Activated CD8-positive, alpha-beta memory T cell treated with anti-CD3 and anti-CD28 coated beads, Interleukin-2, amount 50 U/mL, for 24 hours (primary cell): ENCODE results near the gene LIMCH1.

Source experiments
- DNase-seq: peaks from one replicate; pipeline ENCODE4 v3.0.0-alpha.2; 2020; ENCODE audit errors: extremely low read depth

Gene LIMCH1

DNA sequence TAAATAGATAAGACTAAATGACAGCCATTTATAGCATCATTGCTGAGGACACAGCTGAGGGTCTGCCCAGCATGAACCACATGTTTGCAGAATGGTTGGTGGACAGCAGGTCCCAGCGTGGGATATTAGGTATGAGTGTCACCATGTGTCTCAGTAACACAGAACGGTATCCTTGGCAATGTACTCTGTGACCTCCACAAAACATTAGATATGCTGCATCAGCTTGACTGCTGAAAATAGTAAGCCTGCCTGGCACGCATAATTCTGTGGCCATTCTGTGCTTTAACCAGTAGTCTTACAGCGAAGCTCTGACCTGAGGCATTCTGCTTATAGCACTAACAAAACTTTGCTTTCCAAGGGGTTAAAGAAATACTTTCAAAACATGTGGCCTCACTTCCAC, 32.0 kb downstream of the LIMCH1 start:
- DNase-seq: no peak

DNA sequence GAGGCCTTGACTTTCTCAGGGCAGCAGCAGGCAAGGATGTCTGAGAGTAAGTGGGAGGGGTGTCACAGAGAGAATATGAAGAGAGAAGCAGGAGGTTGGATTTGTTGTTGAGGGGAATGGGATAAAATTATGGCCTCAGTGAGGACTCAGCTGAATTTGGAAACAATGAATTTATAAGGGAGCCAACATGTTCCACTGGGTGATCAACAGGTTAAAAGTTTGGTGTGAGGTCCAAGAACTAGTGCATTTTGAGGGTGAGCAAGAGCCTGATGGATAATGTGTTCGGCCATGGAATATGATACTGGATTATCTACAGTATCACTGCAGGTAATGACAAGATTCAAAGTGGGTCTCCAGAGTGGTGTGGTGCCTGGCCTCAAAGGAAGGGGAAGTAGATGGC, 33.5 kb downstream of the LIMCH1 start:
- DNase-seq: no peak

DNA sequence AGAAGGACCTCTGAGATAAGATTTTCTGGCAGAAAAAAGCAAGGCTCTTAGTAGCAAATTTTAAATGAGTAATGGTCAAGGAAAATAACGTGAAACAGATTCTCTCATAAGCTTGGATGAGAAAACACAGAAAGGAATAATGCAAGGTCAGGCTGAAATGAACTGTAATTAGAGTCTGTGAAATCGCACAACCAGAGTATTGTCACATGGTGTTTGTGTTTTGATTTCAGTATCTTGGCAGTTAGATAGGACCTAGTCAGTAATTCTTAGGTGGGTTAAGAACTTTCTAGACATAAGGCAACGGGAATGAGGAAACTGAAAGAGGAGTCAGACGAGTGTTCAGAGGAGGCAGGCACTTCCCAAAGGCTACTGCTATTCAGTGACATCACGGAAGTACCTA, 34.6 kb downstream of the LIMCH1 start:
- DNase-seq: no peak

DNA sequence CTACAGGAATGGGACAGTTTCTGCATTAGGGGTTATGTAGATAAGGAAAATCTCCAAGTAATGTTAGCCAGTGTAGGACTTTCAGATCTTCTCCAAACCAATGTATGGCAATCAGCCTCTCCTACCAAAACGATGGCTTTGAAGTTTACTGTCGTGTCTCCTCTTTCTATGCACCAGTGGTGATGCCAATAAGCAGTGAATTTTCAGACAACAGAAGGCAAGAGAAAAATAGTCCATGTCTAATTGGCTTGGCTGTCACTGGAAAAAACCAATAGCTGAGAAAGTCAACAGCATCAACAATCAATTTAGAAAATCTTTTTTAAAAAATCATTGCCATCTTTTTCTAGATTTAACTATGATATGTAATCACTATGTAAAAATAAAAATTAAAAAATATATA, 35.0 kb downstream of the LIMCH1 start:
- DNase-seq: no peak

DNA sequence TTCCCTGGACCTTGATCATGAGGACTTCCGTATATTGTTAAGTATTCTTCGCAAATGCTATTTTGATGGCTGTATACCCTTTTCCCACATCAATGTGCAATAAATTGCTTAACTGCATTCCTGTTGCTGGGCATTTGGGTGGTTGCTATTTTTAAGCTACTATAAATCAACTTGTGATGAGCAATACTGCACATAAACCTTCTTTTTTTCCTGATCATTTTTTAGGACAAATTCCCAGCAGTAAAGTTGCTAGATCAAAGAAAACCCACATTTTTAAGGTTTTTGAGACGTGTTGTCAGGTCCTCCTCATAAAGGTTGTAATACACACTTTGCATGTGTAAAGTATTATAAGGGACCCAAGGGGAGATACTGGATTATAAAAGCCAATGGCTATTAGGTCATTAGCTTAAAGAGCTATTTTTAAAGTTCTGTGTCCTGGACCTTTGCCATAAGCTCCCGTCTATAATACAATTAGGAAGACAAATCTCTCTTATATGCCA, 35.6 kb downstream of the LIMCH1 start:
- DNase-seq: no peak

DNA sequence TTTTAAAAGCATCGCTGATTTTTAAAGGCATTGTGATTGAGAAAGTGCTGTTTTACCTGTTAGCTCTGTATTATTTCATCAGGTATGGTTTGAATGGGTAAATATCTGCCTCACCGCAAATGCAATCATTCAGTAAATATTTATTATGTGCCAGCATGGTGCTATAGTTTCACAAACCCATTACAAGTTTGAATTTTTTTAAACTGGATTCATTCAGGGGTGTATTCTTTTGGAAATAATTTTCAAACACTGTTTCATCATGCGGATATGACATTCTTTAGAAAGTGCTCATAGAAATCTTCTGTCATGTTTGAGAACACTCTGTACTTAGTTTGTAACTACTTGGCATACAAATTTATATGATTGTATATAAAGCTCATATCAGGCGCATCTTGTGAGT, 37.2 kb downstream of the LIMCH1 start:
- DNase-seq: no peak

DNA sequence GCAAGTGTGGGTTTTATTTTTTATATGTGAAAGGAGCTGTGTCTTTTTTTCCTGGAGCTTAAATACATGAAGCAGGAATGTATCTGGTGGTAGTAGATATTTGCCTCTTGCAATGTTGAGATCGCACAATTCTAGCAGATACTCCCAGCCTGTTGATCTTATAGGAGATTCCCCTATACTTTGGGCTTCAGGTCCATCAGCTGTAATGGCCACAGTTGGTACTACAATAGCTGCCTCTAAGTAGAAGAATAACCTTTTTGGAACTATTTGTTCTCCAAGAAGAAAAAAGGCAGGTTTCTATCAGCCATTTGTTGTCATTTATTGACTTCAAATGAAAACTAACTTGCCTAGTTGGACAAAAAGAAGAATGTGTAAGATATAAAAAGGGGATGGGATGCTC, 37.7 kb downstream of the LIMCH1 start:
- no peak for DNase-seq

DNA sequence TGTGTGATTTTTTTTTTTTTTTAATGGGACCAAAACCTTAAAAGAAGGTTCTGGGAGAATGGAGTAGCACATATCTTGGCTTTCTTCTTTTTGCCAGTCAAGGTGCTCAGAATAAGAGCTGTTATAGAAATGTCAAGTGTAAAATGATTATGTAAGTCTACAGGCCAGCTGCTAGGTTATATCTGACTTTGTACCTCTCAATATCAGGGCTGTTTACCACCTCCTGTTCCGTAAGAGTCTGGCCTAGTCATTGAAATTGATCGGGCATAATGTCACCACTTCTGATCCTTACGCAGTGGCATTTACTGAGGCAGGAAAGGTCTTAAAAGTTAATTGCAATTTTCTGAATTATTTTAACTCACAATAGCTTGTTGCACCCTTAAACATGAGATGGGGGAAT, 41.1 kb downstream of the LIMCH1 start:
- DNase-seq: no peak

DNA sequence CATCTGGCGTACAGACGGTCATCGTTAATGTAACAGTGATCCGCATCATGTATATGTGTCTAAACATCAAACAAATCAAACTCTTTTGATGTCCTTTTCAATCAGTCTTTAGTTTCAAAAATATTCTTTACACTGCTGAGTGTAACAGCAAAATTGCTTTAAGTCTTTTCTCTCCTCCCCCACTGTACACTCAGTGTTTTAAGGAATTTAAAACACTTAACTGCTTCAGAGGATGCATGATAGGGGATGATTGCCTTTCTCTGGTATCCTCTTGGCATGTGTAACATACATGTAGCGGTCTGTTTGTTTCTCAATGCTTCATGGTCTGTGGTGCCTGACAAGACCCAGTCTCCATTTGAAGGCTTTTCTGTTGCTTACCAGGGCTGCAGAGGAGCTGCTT, 41.6 kb downstream of the LIMCH1 start:
- DNase-seq: no peak

DNA sequence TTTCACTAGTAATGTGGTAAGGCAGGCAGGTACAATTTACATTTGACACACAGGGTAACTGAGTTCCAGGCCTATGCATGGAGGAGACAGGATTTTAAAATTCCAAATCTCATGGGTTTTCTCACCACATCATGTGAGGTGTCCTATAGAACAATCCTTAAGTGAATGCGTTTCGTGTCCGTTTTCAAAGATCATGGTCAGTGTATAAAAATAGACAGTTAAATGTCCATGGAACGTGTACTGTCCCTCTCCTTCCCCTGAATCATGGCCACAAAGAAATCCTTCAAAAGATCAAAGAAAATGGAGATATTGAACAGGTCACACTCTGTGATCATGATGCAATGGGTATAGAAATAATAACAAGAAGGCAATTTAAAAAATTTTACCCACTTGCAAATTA, 42.0 kb downstream of the LIMCH1 start:
- DNase-seq: no peak

DNA sequence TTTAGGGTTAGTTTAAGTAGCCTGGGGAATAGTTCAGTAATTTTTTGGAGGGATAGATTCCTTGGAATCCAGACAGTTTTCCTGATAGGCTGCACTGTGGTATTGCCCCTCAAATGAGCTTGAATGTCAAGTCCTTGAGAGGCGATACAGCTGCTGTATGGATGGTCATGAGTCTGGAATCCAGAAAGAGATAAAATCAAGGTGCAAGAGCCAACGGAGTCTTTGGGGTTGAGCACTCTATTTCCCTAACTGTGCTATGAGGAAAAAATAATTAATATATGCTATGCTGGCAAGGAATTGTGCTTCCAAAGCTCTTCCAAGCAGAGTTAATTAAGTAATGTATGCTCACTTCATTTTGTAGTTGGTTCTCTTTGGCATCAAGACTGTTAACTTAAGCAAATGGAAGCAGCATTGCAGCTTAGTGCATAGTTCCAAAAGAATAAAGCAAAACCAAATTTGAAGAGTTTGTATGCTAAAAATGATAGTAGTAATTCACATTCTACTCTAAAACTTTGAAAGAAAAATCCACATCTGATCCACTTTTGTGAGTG, 48.8 kb downstream of the LIMCH1 start:
- DNase-seq: no peak

DNA sequence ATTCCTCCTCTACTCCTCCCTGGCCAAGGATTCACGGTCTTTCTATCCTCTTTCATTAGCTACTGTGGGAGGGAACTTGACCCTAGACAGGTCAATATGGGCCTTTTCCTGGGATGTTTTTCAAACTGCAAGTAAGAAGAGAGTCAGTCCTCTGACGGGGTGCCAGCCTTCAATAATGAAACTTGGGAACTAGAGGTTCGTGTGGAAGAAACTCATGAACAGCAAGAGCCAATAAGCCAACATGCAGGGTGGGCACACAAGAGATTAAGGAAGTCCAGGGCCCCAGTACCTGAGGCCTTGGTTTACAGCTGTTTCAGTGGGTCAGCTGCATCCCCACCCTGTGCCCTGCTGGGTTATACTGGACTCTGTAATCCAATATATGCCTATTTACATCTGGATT, 49.3 kb downstream of the LIMCH1 start:
- no peak for DNase-seq

DNA sequence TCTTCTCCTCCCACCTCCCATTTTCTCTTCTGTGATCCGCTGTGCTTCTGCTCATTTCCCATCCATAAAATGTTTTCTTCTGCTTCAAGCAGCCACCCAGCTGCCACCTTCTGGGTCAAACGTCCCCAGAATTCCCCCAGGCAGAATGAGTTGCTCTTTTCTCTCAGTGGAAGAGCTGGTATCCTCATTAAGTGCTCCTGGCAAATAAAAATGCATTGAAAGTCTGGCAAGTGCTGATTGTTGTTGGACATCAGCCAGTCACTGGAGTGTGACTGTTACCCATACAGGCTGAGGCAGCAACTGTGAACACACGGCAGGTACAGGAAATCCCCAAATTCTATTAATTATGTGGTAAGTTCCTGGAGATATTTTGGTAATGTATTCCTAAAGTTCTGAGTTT, 52.6 kb downstream of the LIMCH1 start:
- DNase-seq: no peak

DNA sequence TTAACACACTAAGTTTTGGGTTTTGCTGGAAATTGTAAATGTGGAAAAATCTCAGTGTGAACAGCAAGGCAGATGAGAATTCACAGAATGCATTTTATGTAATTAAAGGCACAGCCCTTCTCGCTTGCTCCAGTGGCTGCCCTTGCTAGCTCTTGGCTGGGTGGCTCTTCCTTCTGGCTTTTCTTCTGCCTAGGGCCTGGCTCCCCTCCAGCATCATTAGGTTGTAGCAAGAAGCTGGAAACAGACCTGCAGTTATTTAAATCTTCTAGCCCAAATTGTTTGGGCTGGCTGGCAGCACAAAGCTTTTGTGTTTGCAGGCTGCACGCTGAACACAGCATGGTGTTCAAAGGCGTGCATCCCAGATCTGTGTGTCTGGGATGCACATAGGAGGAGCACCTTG, 56.5 kb downstream of the LIMCH1 start:
- no peak for DNase-seq

DNA sequence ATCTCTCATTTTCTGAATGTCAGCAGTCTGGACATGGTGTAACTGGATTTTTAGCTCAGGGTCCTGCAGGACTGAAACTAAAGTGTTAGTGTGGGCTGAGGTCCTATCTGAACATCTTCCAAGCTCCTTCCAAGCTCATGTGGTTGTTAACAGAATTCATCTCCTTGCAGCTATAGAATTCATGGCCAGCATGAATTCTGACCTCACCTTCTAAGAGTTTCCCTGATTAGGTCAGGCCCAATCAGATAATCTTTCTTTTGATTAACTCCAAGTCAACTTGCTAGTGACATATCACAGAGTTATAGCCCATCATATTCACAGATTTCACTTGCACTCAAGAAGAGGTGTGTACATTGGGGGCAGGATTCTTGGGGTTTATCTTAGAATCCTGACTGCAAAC, 59.5 kb downstream of the LIMCH1 start:
- DNase-seq: no peak

DNA sequence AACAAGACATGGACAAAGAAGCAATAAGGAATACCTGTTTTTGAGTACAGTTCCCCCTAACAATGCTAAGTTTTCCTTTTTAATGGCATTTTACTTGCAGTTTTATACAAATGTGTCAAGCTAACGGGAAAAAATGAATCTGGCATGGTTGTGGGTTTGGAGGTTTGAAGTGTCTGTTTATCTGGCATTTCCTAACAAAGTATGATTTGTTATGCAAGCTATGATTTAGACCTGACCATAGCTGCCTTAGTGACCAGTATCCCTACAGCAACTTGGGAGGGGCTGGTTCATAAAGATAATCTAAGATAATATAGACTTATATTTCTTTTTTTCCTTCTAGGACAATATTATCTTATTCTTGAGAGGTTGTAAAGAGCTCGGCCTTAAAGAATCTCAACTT, 60.6 kb downstream of the LIMCH1 start:
- no peak for DNase-seq

DNA sequence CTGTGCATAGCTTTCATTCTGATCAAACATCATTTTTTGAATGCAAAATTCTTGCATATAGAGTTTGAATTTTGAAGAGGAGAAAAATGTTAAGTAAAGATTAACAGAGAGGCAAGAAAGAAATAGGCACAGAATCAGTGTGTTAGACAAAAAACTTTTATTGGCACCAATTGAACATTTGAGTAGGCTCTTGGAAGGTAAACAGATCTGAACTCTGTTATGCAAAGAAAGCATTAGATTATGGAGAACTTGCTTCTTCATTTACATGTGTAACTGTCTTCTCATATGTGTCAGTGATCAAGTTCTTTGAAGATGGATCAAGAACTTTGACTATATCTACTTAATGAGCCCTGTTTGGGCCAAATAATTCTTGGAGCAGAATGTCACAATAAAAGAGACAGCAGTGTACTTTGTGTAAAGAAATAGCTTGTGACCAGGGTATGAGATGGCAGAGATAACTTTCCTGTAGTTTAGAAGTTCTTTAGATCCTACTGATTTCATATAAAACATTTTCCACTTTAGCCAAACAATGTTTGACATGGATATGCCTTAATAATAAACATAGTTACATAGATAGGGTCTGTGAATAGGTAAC, 61.3 kb downstream of the LIMCH1 start:
- DNase-seq: no peak

DNA sequence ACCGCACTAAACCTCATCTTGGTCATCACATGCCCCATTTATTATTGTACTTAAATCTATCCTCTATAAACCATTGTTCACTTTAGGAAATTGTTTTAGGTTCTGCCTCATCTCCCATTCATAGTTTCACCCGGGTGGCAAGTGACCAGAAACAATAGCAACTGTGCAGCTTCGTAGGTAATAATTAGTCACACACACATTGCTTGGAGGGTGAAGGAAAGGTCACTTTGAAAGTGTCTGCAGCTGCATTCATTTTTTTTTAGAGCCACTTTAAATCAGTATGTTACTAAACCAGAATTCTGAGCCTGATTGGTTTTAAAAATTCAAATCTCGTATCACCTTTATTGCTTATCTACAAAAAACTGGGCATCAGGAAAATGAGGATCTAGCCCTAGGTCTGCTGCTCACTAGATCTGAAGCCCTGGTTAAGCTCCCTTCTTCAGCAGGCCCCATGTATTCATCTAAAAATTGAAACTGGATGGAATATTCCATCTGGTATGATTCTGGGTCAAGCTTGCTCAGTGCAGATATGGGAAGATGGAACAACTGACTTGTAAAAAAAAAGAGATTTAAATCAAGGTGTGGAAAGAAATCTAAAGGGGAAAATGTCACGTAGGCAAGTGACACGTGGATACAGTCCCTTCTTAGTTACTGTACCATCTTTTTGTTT, 62.4 kb downstream of the LIMCH1 start:
- DNase-seq: no peak

DNA sequence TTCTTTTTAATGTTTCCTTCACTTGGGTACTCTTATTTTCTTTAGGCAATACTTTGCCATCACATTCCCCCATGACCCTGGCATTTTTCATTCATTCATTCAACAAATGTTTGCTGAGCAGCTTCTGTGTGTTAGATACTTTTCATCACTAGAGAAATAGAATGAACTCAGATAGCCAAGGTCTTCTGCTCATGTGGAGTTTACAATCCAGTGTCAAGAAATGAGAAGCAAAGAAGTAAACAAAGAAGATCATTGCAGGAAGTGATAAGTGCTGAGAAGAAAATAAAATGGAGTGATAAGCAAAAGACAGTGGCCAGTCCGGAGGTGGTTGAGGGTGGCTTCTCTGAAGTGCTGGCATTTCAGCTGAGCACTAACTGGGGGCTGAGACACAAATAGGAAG, 63.1 kb downstream of the LIMCH1 start:
- DNase-seq: no peak

DNA sequence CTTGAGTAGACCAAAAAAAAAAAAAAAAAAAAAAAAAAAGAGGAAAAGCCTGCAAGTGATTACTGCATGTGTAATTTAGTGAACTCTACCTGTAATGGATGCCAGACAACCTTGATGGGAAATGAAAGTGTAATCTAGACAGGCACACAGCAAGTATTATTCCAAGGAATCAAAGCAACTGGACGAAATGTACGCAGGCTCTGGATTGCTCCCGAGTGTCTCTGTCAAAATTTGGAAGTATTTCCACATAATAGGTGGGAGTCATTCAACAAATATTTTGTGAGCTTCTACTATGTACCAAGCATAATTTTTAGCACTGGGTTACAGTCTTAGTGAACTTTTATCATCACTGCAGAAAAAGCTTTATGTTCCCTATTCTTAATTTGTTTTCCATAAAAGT, 64.2 kb downstream of the LIMCH1 start:
- DNase-seq: no peak

DNA sequence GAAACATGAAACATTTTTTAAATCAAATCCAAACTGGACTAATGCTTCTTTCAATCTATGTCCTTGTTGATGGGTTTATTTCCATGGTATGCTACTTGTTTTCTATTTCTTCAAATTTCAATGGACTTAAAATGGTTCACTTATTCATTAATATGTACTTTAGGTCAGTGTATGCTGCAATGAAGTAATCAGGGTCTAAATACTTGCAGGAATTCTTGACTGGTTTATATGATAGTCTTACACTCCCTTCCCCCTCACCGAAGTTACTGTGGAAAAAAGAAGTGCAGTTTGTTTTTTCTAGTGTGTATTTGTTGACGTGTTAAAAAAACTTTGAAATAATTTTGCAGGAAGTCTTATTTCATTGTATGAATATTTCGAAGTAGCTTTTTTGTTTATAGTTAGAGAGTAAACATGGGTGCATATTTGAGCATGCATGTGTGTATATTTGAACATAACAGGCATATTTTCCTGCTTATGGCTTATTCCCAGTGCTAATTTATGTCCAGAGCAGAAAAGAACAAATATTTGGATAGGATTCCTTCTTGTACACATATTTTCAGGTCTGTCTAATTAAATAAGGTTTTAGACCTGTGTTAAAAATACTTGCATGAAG, 65.0 kb downstream of the LIMCH1 start:
- DNase-seq: no peak

DNA sequence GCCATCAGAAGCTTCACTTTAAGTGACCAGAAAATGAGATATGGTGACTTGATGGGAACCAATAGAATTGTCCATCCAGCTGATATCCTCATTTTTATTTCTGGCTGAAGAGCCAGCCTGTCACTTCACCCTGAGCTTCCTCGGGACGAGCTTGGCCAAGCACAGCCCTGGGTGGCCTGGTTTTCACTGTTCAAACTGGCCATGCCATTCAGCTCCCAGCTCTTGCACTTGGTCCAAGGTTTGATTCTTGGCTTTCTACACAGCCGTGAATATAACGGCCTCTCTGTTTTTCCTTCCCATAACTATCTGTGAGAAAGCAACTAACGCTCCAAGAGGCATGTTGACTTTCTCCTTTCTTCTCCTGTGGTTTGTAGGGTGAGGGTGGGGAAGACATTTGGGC, 71.9 kb downstream of the LIMCH1 start:
- DNase-seq: no peak

DNA sequence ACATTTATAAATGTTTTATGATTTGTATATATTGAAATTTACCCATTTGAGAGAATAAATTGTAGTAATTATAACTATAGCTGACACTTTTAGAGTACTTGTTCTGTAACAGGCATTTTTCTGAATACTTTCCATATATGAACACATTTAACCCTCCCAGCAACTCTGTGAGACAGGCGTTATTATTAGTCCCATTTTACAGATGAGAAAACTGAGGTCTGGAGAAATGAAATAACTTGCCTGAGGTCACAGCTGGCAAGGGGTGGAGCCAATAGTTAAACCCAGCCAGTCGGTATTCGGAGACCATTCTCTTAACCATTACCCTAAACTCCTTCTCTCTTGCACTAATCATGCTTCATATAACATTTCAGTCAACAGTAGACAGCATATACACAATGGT, 72.5 kb downstream of the LIMCH1 start:
- no peak for DNase-seq
